ENCODE results near the gene ACBD6. TPM values are rescaled to one million over a fixed set of nuclear protein-coding genes. Genes with fewer than 3 reads are reported as not detected.

The ACBD6 gene
- total and polyA plus RNA-seq, 5 donors from 2014 or later = 23.4 to 34.9 (median 25.5) TPM

DNA sequence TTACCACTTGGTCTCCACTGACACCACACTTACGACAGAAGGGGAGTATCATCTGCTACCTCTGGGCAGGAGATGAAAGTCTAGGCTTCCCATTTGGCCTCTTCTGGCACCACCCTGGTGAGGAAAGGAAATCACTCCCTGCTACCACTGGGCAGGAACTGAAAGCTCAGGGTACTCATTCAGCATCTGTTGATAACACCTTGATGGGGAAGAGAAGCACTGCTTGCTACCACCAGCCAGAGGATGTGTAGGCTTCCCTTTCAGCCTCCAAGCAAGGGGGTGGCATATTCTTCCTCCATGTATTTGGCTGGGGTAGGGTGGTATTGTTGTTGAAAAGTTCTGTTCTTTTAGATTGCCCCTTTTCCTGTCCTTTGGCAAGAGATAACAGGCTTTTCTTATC lies 115.0 kb downstream of the ACBD6 start:
- Mint-ChIP-seq H3K27me3 (no peaks in the 10 kb centered on the region), H3K36me3 (peaks cover 47% of the 10 kb centered on the region), H3K4me3 (no peak overlapping the region), H3K4me1 (peaks cover 8 to 11% (median 9%) of the 10 kb centered on the region in 4 donors), H3K27ac (no peak overlapping the region), H3K9me3 (peaks cover 0 to 56% (median 13%) of the 10 kb centered on the region in 7 donors)
- ATAC-seq (ENCODE audit: low read depth in 2 of 2) = no peak
- H3K27ac ChIP-seq (ENCODE audit: insufficient read depth, low read length, poor library complexity, severe bottlenecking) = no peak overlapping the region
- H3K27me3 ChIP-seq (ENCODE audit: control insufficient read depth, insufficient read depth, low read length) = no peaks in the 10 kb centered on the region
- no peaks in the 10 kb centered on the region for H3K36me3 ChIP-seq (ENCODE audit: control insufficient read depth, insufficient read depth, low read length)
- DNase-seq = no peak
- peaks cover 21 to 30% of the 10 kb centered on the region in 2 experiments for H3K9me3 ChIP-seq (ENCODE audit: control insufficient read depth in 2 of 2, low read length in 2 of 2)
- H3K4me1 ChIP-seq (ENCODE audit: control insufficient read depth, insufficient read depth, low read length, poor library complexity, severe bottlenecking) = no peaks in the 10 kb centered on the region
- no peak overlapping the region for H3K4me3 ChIP-seq (ENCODE audit: low read depth, low read length)

DNA sequence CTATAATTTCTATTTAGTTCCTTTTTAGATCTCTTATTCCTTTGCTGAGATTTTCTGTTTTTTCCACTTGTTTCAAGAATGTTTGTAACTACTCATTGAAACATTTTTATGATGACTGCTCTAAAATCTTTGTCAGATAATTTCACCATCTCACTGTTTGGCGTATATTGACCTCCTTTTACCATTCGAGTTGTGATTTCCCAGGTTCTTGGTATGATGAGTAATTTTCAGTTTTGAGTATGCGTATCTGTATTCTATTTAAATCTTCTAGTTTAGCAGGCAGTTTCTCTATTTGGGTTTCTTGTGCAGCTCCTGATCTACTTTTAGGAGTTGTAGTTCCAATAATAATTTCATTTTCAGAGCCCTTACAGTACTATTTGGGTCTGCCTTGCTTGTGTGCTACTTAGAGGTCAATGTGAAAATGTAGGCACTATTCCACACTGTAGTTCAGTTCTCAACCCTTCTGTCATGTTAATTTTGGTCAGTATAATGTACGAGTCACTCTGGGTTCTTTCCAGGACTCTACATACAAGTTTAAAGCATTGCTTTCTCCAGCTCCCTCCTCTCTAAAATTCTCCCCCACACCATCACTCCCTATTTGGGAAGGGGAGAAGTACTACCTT lies 115.5 kb downstream of the ACBD6 start:
- no peaks in the 10 kb centered on the region for H3K27me3 ChIP-seq (ENCODE audit: control insufficient read depth, insufficient read depth, low read length)
- peaks cover 21 to 30% of the 10 kb centered on the region in 2 experiments for H3K9me3 ChIP-seq (ENCODE audit: control insufficient read depth in 2 of 2, low read length in 2 of 2)
- no peaks in the 10 kb centered on the region for H3K4me1 ChIP-seq (ENCODE audit: control insufficient read depth, insufficient read depth, low read length, poor library complexity, severe bottlenecking)
- peaks cover 47% of the 10 kb centered on the region for H3K36me3 Mint-ChIP-seq
- peaks cover 6 to 11% (median 9%) of the 10 kb centered on the region in 4 donors for H3K4me1 Mint-ChIP-seq
- no peak overlapping the region for H3K4me3 ChIP-seq (ENCODE audit: low read depth, low read length)
- no peak overlapping the region for H3K27ac ChIP-seq (ENCODE audit: insufficient read depth, low read length, poor library complexity, severe bottlenecking)
- H3K27me3 Mint-ChIP-seq = no peaks in the 10 kb centered on the region
- DNase-seq = peak in 1 of 3 donors; percentile 15
- peaks cover 1 to 61% (median 16%) of the 10 kb centered on the region in 7 donors for H3K9me3 Mint-ChIP-seq
- no peak overlapping the region for H3K27ac Mint-ChIP-seq
- H3K4me3 Mint-ChIP-seq = no peak overlapping the region
- no peaks in the 10 kb centered on the region for H3K36me3 ChIP-seq (ENCODE audit: control insufficient read depth, insufficient read depth, low read length)
- ATAC-seq (ENCODE audit: low read depth in 2 of 2) = no peak

DNA sequence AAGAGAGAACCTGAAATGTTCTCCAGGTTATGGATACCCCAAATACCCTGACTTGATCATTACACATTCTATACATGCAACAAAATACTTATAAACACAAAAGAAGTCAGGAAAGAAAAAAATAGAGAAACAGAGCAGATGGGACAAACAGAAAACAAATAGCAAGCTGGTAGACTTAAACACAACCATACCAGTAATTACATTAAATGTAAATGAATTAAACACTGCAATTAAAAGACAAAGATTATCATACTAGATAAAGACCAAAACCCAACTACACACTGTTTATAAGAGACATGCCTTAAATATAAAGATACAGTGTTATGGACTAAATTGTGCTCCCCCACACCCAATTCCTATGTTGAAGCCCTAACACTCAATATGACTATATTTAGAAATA lies 117.2 kb downstream of the ACBD6 start:
- no peak overlapping the region for H3K4me3 ChIP-seq (ENCODE audit: low read depth, low read length)
- Mint-ChIP-seq H3K27ac (no peak overlapping the region), H3K4me3 (no peak overlapping the region), H3K9me3 (peaks cover 4 to 66% (median 20%) of the 10 kb centered on the region in 7 donors), H3K27me3 (peaks cover under 1% of the 10 kb centered on the region), H3K4me1 (peaks cover 6 to 15% (median 9%) of the 10 kb centered on the region in 4 donors), H3K36me3 (peaks cover 39% of the 10 kb centered on the region)
- ATAC-seq (ENCODE audit: low read depth in 2 of 2) = no peak
- DNase-seq = no peak
- H3K36me3 ChIP-seq (ENCODE audit: control insufficient read depth, insufficient read depth, low read length) = no peaks in the 10 kb centered on the region
- no peak overlapping the region for H3K27ac ChIP-seq (ENCODE audit: insufficient read depth, low read length, poor library complexity, severe bottlenecking)
- no peaks in the 10 kb centered on the region for H3K27me3 ChIP-seq (ENCODE audit: control insufficient read depth, insufficient read depth, low read length)
- H3K9me3 ChIP-seq (ENCODE audit: control insufficient read depth in 2 of 2, low read length in 2 of 2) = peaks cover 31 to 33% of the 10 kb centered on the region in 2 experiments
- no peaks in the 10 kb centered on the region for H3K4me1 ChIP-seq (ENCODE audit: control insufficient read depth, insufficient read depth, low read length, poor library complexity, severe bottlenecking)

DNA sequence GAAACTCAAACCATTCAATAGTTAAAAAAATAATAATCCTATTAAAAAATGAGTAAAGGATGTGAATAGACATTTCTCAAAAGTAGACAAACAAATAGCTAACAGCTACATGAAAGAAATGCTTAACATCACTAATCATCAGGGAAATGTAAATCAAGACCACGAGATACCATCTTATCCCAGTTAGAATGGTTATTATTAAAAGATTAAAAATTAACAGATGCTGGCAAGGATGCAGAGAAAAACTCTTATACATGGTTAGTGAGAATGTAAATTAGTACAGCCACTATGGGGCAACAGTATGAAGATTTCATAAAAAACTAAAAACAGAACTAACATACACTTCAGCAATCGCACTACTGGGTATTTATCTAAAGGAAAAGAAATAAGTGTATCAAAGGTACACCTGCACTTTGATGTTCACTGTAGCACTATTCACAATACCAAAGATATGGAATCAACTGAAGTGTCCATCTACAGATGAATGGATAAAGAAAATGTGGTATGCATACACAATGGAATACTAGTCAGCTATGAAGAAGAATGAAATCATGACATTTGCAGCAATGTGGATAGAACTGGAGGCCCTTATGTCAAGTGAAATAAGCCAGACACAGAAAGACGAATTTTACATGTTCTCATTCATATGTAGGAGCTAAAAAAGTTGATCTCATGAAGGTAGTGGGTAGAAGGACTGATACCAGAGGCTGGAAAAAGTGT lies 117.9 kb downstream of the ACBD6 start:
- Mint-ChIP-seq H3K27ac (no peak overlapping the region), H3K4me3 (no peak overlapping the region), H3K36me3 (peaks cover 44% of the 10 kb centered on the region), H3K4me1 (peaks cover 6 to 15% (median 9%) of the 10 kb centered on the region in 4 donors), H3K27me3 (peaks cover 4% of the 10 kb centered on the region), H3K9me3 (peaks cover 4 to 72% (median 21%) of the 10 kb centered on the region in 7 donors)
- no peak overlapping the region for H3K4me3 ChIP-seq (ENCODE audit: low read depth, low read length)
- H3K27ac ChIP-seq (ENCODE audit: insufficient read depth, low read length, poor library complexity, severe bottlenecking) = no peak overlapping the region
- H3K36me3 ChIP-seq (ENCODE audit: control insufficient read depth, insufficient read depth, low read length) = peaks cover 3% of the 10 kb centered on the region
- no peaks in the 10 kb centered on the region for H3K27me3 ChIP-seq (ENCODE audit: control insufficient read depth, insufficient read depth, low read length)
- no peaks in the 10 kb centered on the region for H3K4me1 ChIP-seq (ENCODE audit: control insufficient read depth, insufficient read depth, low read length, poor library complexity, severe bottlenecking)
- peaks cover 38 to 40% of the 10 kb centered on the region in 2 experiments for H3K9me3 ChIP-seq (ENCODE audit: control insufficient read depth in 2 of 2, low read length in 2 of 2)
- ATAC-seq (ENCODE audit: low read depth in 2 of 2) (no peak), DNase-seq (no peak)

DNA sequence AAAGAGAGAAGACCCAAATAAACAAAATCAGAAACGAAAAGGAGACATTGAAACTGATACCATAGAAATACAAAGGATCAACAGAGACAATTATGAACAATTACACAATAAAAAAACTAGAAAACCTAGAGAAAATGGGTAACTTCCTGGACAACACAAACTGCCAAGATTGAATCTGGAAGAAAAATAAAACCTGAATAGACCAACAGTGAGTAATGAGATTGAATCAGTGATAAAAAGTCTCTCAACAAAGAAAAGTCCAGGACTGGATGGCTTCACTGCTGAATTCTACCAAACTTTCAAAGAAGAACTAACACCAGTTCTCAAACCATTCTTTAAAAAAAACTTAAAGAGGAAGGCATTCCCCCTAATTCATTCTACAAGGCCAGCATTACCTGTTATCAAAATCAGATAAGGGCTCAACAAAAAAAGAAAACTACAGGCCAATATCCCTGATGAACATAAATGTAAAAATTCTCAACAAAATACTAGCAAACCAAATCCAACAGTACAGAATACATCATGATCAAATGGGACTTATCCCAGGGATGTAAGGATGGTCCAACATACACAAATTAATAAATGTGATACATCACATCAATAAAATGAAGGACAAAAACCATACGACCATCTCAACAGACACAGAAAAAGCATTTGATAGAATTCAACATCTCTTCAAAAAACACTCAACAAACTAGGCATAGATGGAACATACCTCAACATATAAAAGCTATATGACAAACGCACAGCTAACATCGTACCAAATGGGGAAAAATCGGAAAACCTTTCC lies 119.9 kb downstream of the ACBD6 start:
- no peak for DNase-seq
- H3K27me3 ChIP-seq (ENCODE audit: control insufficient read depth, insufficient read depth, low read length) = no peaks in the 10 kb centered on the region
- peaks cover 47 to 50% of the 10 kb centered on the region in 2 experiments for H3K9me3 ChIP-seq (ENCODE audit: control insufficient read depth in 2 of 2, low read length in 2 of 2)
- H3K36me3 ChIP-seq (ENCODE audit: control insufficient read depth, insufficient read depth, low read length) = peaks cover 3% of the 10 kb centered on the region
- H3K4me1 Mint-ChIP-seq = peaks cover 7 to 15% (median 10%) of the 10 kb centered on the region in 4 donors
- H3K9me3 Mint-ChIP-seq = peaks cover 6 to 77% (median 24%) of the 10 kb centered on the region in 7 donors
- H3K4me3 ChIP-seq (ENCODE audit: low read depth, low read length) = no peak overlapping the region
- H3K27ac ChIP-seq (ENCODE audit: insufficient read depth, low read length, poor library complexity, severe bottlenecking) = no peak overlapping the region
- no peak overlapping the region for H3K27ac Mint-ChIP-seq
- no peaks in the 10 kb centered on the region for H3K4me1 ChIP-seq (ENCODE audit: control insufficient read depth, insufficient read depth, low read length, poor library complexity, severe bottlenecking)
- no peak overlapping the region for H3K4me3 Mint-ChIP-seq
- peaks cover 4% of the 10 kb centered on the region for H3K27me3 Mint-ChIP-seq
- ATAC-seq (ENCODE audit: low read depth in 2 of 2) = no peak
- peaks cover 45% of the 10 kb centered on the region for H3K36me3 Mint-ChIP-seq

DNA sequence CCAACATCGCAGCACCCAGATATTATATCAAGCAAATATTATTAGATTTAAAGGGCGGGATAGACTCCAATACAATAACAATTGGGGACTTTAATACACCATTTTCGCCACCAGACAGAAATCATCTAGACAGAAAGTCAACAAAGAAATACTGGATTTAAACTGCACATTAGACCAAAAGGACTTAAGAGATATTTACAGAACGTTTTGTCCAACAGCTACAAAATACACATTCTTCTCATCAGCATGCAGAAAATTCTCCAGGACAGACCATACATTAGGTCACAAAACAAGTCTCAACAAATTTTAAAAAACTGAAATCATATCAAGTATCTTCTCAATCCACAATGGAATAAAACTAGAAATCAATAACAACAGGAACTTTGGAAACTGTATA lies 121.2 kb downstream of the ACBD6 start:
- DNase-seq (no peak), ATAC-seq (ENCODE audit: low read depth in 2 of 2) (no peak)
- no peaks in the 10 kb centered on the region for H3K4me1 ChIP-seq (ENCODE audit: control insufficient read depth, insufficient read depth, low read length, poor library complexity, severe bottlenecking)
- H3K4me1 Mint-ChIP-seq = peaks cover 6 to 15% (median 12%) of the 10 kb centered on the region in 4 donors
- peaks cover 4% of the 10 kb centered on the region for H3K27me3 Mint-ChIP-seq
- H3K4me3 ChIP-seq (ENCODE audit: low read depth, low read length) = no peak overlapping the region
- no peak overlapping the region for H3K27ac Mint-ChIP-seq
- H3K9me3 Mint-ChIP-seq = peaks cover 6 to 74% (median 30%) of the 10 kb centered on the region in 7 donors
- H3K36me3 ChIP-seq (ENCODE audit: control insufficient read depth, insufficient read depth, low read length) = peaks cover 3% of the 10 kb centered on the region
- peaks cover 44 to 50% of the 10 kb centered on the region in 2 experiments for H3K9me3 ChIP-seq (ENCODE audit: control insufficient read depth in 2 of 2, low read length in 2 of 2)
- no peak overlapping the region for H3K27ac ChIP-seq (ENCODE audit: insufficient read depth, low read length, poor library complexity, severe bottlenecking)
- no peak overlapping the region for H3K4me3 Mint-ChIP-seq
- H3K36me3 Mint-ChIP-seq = peaks cover 48% of the 10 kb centered on the region
- no peaks in the 10 kb centered on the region for H3K27me3 ChIP-seq (ENCODE audit: control insufficient read depth, insufficient read depth, low read length)

DNA sequence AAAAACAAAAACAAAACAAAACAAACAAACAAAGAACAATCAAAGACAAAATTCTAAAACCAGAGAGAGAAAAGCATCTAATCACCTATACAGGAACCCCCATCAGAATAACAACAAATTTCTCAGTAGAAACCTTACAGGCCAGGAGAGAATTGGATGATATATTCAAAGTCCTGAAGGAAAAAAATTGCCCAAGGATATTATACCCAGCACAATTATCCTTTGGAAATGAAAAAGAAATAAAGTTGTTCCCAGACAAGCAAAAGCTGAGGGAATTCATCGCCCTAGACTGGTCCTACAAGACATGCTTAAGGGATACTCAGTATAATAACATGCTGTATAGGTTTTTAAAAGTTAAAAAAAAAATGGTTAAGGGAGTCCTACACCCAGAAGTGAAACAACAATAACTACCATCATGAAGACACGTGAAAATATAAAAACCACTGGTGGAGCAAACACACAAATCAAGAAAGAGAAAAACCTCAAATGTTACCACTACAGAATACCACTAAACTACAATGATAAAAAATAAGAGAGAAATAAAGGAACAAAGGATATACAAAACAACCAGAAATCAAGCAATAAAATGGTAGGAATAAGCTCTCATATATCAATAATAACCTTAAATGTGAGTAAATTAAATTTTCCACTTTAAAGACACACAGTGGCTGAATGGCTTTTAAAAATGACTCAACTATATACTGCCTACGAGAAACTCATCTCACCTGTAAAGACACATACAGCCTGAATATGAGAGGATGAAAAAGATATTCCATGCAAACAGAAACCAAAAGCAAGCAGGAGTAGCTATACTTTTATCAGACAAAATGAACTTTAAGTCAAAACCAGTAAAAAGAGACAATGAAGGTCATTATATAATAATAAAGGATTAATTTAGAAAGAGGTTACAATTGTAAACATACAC lies 121.9 kb downstream of the ACBD6 start:
- ATAC-seq (ENCODE audit: low read depth in 2 of 2) (no peak), DNase-seq (no peak)
- Histone ChIP-seq H3K9me3 (ENCODE audit: control insufficient read depth in 2 of 2, low read length in 2 of 2) (peaks cover 40 to 46% of the 10 kb centered on the region in 2 experiments), H3K27me3 (ENCODE audit: control insufficient read depth, insufficient read depth, low read length) (no peaks in the 10 kb centered on the region), H3K36me3 (ENCODE audit: control insufficient read depth, insufficient read depth, low read length) (peaks cover 3% of the 10 kb centered on the region), H3K27ac (ENCODE audit: insufficient read depth, low read length, poor library complexity, severe bottlenecking) (no peak overlapping the region), H3K4me1 (ENCODE audit: control insufficient read depth, insufficient read depth, low read length, poor library complexity, severe bottlenecking) (no peaks in the 10 kb centered on the region), H3K4me3 (ENCODE audit: low read depth, low read length) (no peak overlapping the region)
- H3K4me1 Mint-ChIP-seq = peaks cover 6 to 15% (median 12%) of the 10 kb centered on the region in 4 donors
- H3K27ac Mint-ChIP-seq = no peak overlapping the region
- peaks cover 4% of the 10 kb centered on the region for H3K27me3 Mint-ChIP-seq
- H3K9me3 Mint-ChIP-seq = peaks cover 6 to 71% (median 31%) of the 10 kb centered on the region in 7 donors
- peaks cover 50% of the 10 kb centered on the region for H3K36me3 Mint-ChIP-seq
- H3K4me3 Mint-ChIP-seq = no peak overlapping the region
